HepG2 (cell line): ENCODE results near the gene TTC29. TPM values are rescaled to one million over a fixed set of nuclear protein-coding genes. Genes with fewer than 3 reads are reported as not detected.

Source experiments
- ATAC-seq: fragments of 200-7000 bp; cut with Tn5 transposase; 3 replicates; pipeline ENCODE4 v1.9.1; 2020; ENCODE audit warnings: mild to moderate bottlenecking, moderate library complexity
- BruUV-seq: library from RNA; stranded (reverse); fragments of 400-500 nt; replicated peaks from 2 replicates; lab custom pipeline; 2021; lab: Mats Ljungman, UMichigan
- CTCF ChIA-PET: fragments of 300-600 bp; formaldehyde crosslinking; extraction: SDS; loops from one replicate; lab custom pipeline; 2021; ENCODE audit warnings: low total read pairs, inconsistent platforms, low intra/inter-chr PET ratio; lab: Yijun Ruan, JAX
- POLR2A ChIA-PET: fragments of 350-600 bp; sonication (Branson Sonifier 250); formaldehyde crosslinking; loops from one replicate; lab custom pipeline; 2020; ENCODE audit warnings: antibody characterized with exemption, inconsistent platforms; lab: Yijun Ruan, JAX
- DNase-seq: peaks from one replicate; pipeline ENCODE4 v3.0.0-alpha.2; 2015; ENCODE audit warnings: low spot score
- FAIRE-seq: peaks from 3 replicates; lab custom pipeline; 2011; peaks lifted over from hg19 to GRCh38; lab: Jason Lieb, UNC
- H2AFZ ChIP-seq: one replicate; pipeline ENCODE4 v1.6.1; 2011; ENCODE audit warnings: low read length, inconsistent platforms
- H3K27ac ChIP-seq: fragments of 300-600 bp; 3 replicates; pipeline ENCODE4 v1.8.0; 2011; ENCODE audit warnings: mixed run types, mild to moderate bottlenecking, mixed read lengths, low read length, inconsistent platforms; ENCODE audit not compliant: insufficient read depth; ENCODE audit errors: extremely low read length
- H3K27me3 ChIP-seq, 2 experiments: fragments of 200-600 bp in 1 of 2; 2 replicates in 1 of 2; 3 replicates in 1 of 2; pipeline versions ENCODE4 v1.6.0 to v1.8.0; 2011; ENCODE audit warnings: low read length in 2 of 2, mild to moderate bottlenecking in 2 of 2, moderate library complexity in 2 of 2, inconsistent platforms in 1 of 2; ENCODE audit not compliant: insufficient read depth in 2 of 2, control insufficient read depth in 1 of 2
- H3K36me3 ChIP-seq, 2 experiments: fragments of 200-600 bp in 1 of 2; replicated peaks in 1 of 2; 2 replicates in 1 of 2; 3 replicates in 1 of 2; pipeline versions ENCODE4 v1.5.1 to v1.8.0; 2011; ENCODE audit warnings: low read length in 2 of 2, inconsistent platforms in 1 of 2; ENCODE audit not compliant: insufficient read depth in 2 of 2, control insufficient read depth in 1 of 2
- H3K4me1 ChIP-seq: 2 replicates; pipeline ENCODE4 v1.5.1; 2012; ENCODE audit warnings: low read length, inconsistent platforms; ENCODE audit not compliant: insufficient read depth
- H3K4me2 ChIP-seq: 2 replicates; pipeline ENCODE4 v1.6.0; 2011; ENCODE audit warnings: low read depth, low read length, inconsistent platforms
- H3K4me3 ChIP-seq, 3 experiments: fragments of 200-600 bp in 1 of 3; sonication (generic), shearing (Covaris generic) in 1 of 3; replicated peaks in 1 of 3; 2 replicates each; pipeline ENCODE4 v1.5.1; 2011 to 2016; ENCODE audit warnings: low read length in 3 of 3, inconsistent platforms in 2 of 3, low read depth in 2 of 3, mild to moderate bottlenecking in 2 of 3, control low read depth in 1 of 3, mixed read lengths in 1 of 3; ENCODE audit not compliant: insufficient read depth in 1 of 3
- H3K79me2 ChIP-seq: one replicate; pipeline ENCODE4 v1.6.1; 2011; ENCODE audit warnings: low read length, inconsistent platforms; ENCODE audit not compliant: insufficient read depth
- H3K9ac ChIP-seq: 2 replicates; pipeline ENCODE4 v1.6.0; 2011; ENCODE audit warnings: mild to moderate bottlenecking, low read depth, low read length, inconsistent platforms; ENCODE audit not compliant: insufficient read depth
- H3K9me3 ChIP-seq: 2 replicates; pipeline ENCODE4 v1.5.1; 2012; ENCODE audit warnings: mild to moderate bottlenecking, low read length
- H4K20me1 ChIP-seq: 2 replicates; pipeline ENCODE4 v1.6.0; 2011; ENCODE audit warnings: inconsistent platforms, mild to moderate bottlenecking, low read length, moderate library complexity; ENCODE audit not compliant: insufficient read depth
- FOXM1 ChIP-seq: sonication (generic); formaldehyde crosslinking; IDR thresholded peaks from 2 replicates; pipeline ENCODE4 v1.5.0; 2020; ENCODE audit warnings: missing genetic modification reagents
- FOXP4 ChIP-seq: sonication (generic); formaldehyde crosslinking; IDR thresholded peaks from 2 replicates; pipeline ENCODE4 v1.4.0; 2020; ENCODE audit warnings: missing genetic modification reagents
- HNRNPH1 ChIP-seq: fragments of 200-400 bp; formaldehyde crosslinking; optimal IDR thresholded peaks from 2 replicates; pipeline ENCODE3; 2017; ENCODE audit warnings: mild to moderate bottlenecking, low read depth, low read length
- KLF15 ChIP-seq: sonication (generic); formaldehyde crosslinking; IDR thresholded peaks from 2 replicates; pipeline ENCODE4 v1.8.1; 2023; ENCODE audit warnings: borderline replicate concordance, mild to moderate bottlenecking, inconsistent platforms, missing genetic modification reagents, mixed read lengths
- MEF2D ChIP-seq: sonication (generic); formaldehyde crosslinking; IDR thresholded peaks from 2 replicates; pipeline ENCODE4 v1.5.1; 2020; ENCODE audit warnings: mild to moderate bottlenecking, missing genetic modification reagents
- SMAD3 ChIP-seq: sonication (generic); formaldehyde crosslinking; IDR thresholded peaks from 2 replicates; pipeline ENCODE4 v1.4.0; 2020; ENCODE audit warnings: missing genetic modification reagents
- SMARCE1 ChIP-seq: fragments of 450-650 bp; IDR thresholded peaks from 2 replicates; pipeline ENCODE4 v1.6.1; 2017; ENCODE audit warnings: borderline replicate concordance
- ZNF318 ChIP-seq: sonication (generic); formaldehyde crosslinking; IDR thresholded peaks from 2 replicates; pipeline ENCODE4 v1.4.0; 2020; ENCODE audit warnings: mild to moderate bottlenecking, missing genetic modification reagents
- ZNF335 ChIP-seq: sonication (generic); formaldehyde crosslinking; IDR thresholded peaks from 2 replicates; pipeline ENCODE4 v1.4.0; 2020; ENCODE audit warnings: missing genetic modification reagents
- ZNF703 ChIP-seq: sonication (generic); formaldehyde crosslinking; IDR thresholded peaks from 2 replicates; pipeline ENCODE4 v1.5.1; 2020; ENCODE audit warnings: missing genetic modification reagents, mild to moderate bottlenecking, moderate library complexity, borderline replicate concordance
- ZNF780A ChIP-seq: sonication (generic); formaldehyde crosslinking; IDR thresholded peaks from 2 replicates; pipeline ENCODE4 v1.8.0; 2022; ENCODE audit warnings: mild to moderate bottlenecking, missing genetic modification reagents, moderate library complexity
- WGBS: methylation state at CpG from one replicate; pipeline ENCODE4 v1.1.6; 2017; ENCODE audit warnings: low lambda C conversion rate; 5-methylcytosine and 5-hydroxymethylcytosine counted together
- in situ Hi-C: cut with HindIII; loops from 2 replicates; pipeline ENCODE4 v1.10.0; 2017; ENCODE audit warnings: low pct_unique_long_range_greater_than_20kb; ENCODE audit not compliant: extremely low pct_ligation_motif_present
- intact Hi-C: fragments of 100-400 bp; cut with micrococcal nuclease; formaldehyde crosslinking; loops from one replicate; pipeline ENCODE4 v1.10.0; 2022; ENCODE audit not compliant: unreplicated experiment
- polyA plus RNA-seq, 8 experiments: library from polyadenylated mRNA; depleted of rRNA in 3 of 8; stranded (reverse) in 7 of 8; unstranded in 1 of 8; fragments of >200 nt; fragmentation: Illumina TruSeq in 4 of 8; extraction: Trizol in 4 of 8; gene quantifications; 2 replicates each; pipeline versions ENCODE4 v1.2.1 to v1.2.3, GENCODE V29; 2011 to 2016; ENCODE audit warnings: low read depth in 4 of 8, missing spikeins in 1 of 8, mixed read lengths in 1 of 8; ENCODE audit not compliant: insufficient read depth in 1 of 8
- total RNA-seq, 5 experiments: library from RNA; depleted of rRNA; stranded (reverse); fragments of >200 nt; fragmentation: Illumina TruSeq; extraction: Trizol; gene quantifications; 2 replicates each; pipeline ENCODE4 v1.2.3, GENCODE V29; 2016; ENCODE audit warnings: low read depth in 1 of 5
- TF ChIP-seq, protein P1 (sequence below): IDR thresholded peaks from 2 replicates; pipeline ENCODE4 v1.6.1; 2016; ENCODE audit warnings: low read depth, control low read depth

Gene TTC29
- total and polyA plus RNA-seq, 2 of the 13 experiments (the other 11 are each of a cell fraction or from before 2014, with no cell fraction given), result not detected

DNA sequence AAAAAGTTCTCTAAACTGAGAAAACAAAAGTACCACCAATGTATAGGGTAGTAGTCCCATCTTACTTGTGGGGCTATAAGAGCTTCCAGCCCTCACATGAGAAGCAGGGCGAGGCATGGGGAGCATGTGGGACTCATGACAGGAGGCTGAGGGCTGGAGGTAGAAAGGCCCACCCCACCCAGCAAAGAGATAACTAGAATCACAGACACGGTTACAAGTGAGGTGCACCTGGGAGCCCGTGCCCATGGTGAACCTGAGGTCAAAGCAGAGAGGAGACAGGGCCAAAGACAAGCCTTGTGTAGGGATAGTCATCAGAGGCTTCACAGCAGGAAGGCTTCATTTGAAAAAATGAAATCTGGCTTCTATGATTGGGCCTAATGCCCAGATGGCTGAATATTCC is 55.4 kb downstream of the TTC29 start:
- no peaks in the 10 kb centered on the region for H4K20me1 ChIP-seq
- H2AFZ ChIP-seq, result no peak overlapping the region
- no peaks in the 10 kb centered on the region for H3K79me2 ChIP-seq
- H3K9ac ChIP-seq, result no peak overlapping the region
- no peaks in the 10 kb centered on the region for H3K36me3 ChIP-seq
- ATAC-seq, result no peak
- ChIA-PET POLR2A (no interaction called here), CTCF (no interaction called here)
- no peaks in the 10 kb centered on the region for H3K4me1 ChIP-seq
- H3K4me3 ChIP-seq, result no peak overlapping the region
- intact Hi-C loops (no loop called here), in situ Hi-C loops (no loop called here)
- BruUV-seq, result no TSS peak
- 0% methylated on average over 3 of the region's 3 CpGs for WGBS
- no peaks in the 10 kb centered on the region for H3K9me3 ChIP-seq
- DNase-seq, result no peak
- H3K4me2 ChIP-seq, result no peak overlapping the region
- FAIRE-seq, result no peak
- H3K27me3 ChIP-seq, result no peaks in the 10 kb centered on the region
- no peak overlapping the region for H3K27ac ChIP-seq
- TF ChIP-seq ZNF703 (CRISPR knock-in tag) (no peak), FOXM1 (CRISPR knock-in tag) (no peak), MEF2D (CRISPR knock-in tag) (no peak), ZNF780A (CRISPR knock-in tag) (no peak), KLF15 (CRISPR knock-in tag) (no peak), ZNF318 (no peak), SMARCE1 (no peak), ZNF335 (CRISPR knock-in tag) (no peak), SMAD3 (CRISPR knock-in tag) (no peak), HNRNPH1 (no peak), FOXP4 (no peak)
- TF ChIP-seq, protein P1, sequence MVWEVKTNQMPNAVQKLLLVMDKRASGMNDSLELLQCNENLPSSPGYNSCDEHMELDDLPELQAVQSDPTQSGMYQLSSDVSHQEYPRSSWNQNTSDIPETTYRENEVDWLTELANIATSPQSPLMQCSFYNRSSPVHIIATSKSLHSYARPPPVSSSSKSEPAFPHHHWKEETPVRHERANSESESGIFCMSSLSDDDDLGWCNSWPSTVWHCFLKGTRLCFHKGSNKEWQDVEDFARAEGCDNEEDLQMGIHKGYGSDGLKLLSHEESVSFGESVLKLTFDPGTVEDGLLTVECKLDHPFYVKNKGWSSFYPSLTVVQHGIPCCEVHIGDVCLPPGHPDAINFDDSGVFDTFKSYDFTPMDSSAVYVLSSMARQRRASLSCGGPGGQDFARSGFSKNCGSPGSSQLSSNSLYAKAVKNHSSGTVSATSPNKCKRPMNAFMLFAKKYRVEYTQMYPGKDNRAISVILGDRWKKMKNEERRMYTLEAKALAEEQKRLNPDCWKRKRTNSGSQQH (CRISPR knock-in tag), result no peak
